Fibroblast of peridontal ligament (primary cell): Measurements from ENCODE around the gene MYOD1.
A peak's percentile ranks its signal among the peaks of the same experiment; 100 is the strongest.

Source experiments
- DNase-seq: peaks from one replicate; pipeline ENCODE4 v3.0.0-alpha.2; 2010; ENCODE audit errors: extremely low read depth

Gene MYOD1

GRCh38 chr11:17719028-17719937 lies at the start of gene MYOD1:
Gene MYOD1, plus strand, starts transcription at chr11:17719571. Its CDS starts 212 bp downstream, at chr11:17719783.
- DNase-seq, result no peak

- DNase-seq, result no peak
Observed at GRCh38 chr11:17672469-17672868, 46.9 kb upstream of the MYOD1 start.

- DNase-seq, result no peak
Observed at GRCh38 chr11:17673951-17674350, 45.4 kb upstream of the MYOD1 start.

GRCh38 chr11:17682848-17683247 lies 36.5 kb upstream of the MYOD1 start:
- no peak for DNase-seq

- DNase-seq, result peak; percentile 25
Observed at GRCh38 chr11:17683377-17684161, 35.8 kb upstream of the MYOD1 start.

- no peak for DNase-seq
Observed at GRCh38 chr11:17684550-17684949, 34.8 kb upstream of the MYOD1 start.

GRCh38 chr11:17686231-17686980 lies 33.0 kb upstream of the MYOD1 start:
- no peak for DNase-seq

- DNase-seq, result no peak
Observed at GRCh38 chr11:17687946-17688670, 31.3 kb upstream of the MYOD1 start.

GRCh38 chr11:17691550-17691949 lies 27.8 kb upstream of the MYOD1 start:
- DNase-seq, result no peak

GRCh38 chr11:17691976-17692375 lies 27.4 kb upstream of the MYOD1 start:
- no peak for DNase-seq

- no peak for DNase-seq
Observed at GRCh38 chr11:17692931-17693330, 26.4 kb upstream of the MYOD1 start.

- no peak for DNase-seq
Observed at GRCh38 chr11:17693531-17693930, 25.8 kb upstream of the MYOD1 start.

GRCh38 chr11:17694494-17695110 lies 24.8 kb upstream of the MYOD1 start:
- DNase-seq, result no peak

- no peak for DNase-seq
Observed at GRCh38 chr11:17695454-17696441, 23.6 kb upstream of the MYOD1 start.

GRCh38 chr11:17696741-17697140 lies 22.6 kb upstream of the MYOD1 start:
- DNase-seq, result no peak

GRCh38 chr11:17697175-17697949 lies 22.0 kb upstream of the MYOD1 start:
- no peak for DNase-seq

- peak; percentile 20 for DNase-seq
Observed at GRCh38 chr11:17699147-17700114, 19.9 kb upstream of the MYOD1 start.

- no peak for DNase-seq
Observed at GRCh38 chr11:17700991-17701390, 18.4 kb upstream of the MYOD1 start.
